Stomach (tissue), 9 donors: ENCODE measurements around the gene PTPN4. TPM values are rescaled to one million over a fixed set of nuclear protein-coding genes. Genes with fewer than 3 reads are reported as not detected.

Source experiments
- DNase-seq, 2 donors: peaks; one replicate each; pipeline versions ENCODE4 v3.0.0 to v3.0.0-alpha.2; 2013 to 2019
- H3K27ac ChIP-seq, 5 donors: fragments of 200-600 bp in 4 of 5; sonication (generic) in 4 of 5; one replicate each; pipeline ENCODE4 v1.5.1; 2013 to 2019; ENCODE audit warnings: mild to moderate bottlenecking in 1 of 5, moderate library complexity in 1 of 5
- H3K27me3 ChIP-seq, 3 donors: fragments of 200-600 bp; sonication (generic); one replicate each; pipeline ENCODE4 v1.5.1; 2017 to 2019; ENCODE audit warnings: mixed run types in 1 of 3
- H3K36me3 ChIP-seq, 4 donors: fragments of 200-600 bp; sonication (generic); 1 replicate in 3 of 4; 2 replicates in 1 of 4; pipeline ENCODE4 v1.5.1; 2016 to 2019
- H3K4me1 ChIP-seq, 4 donors: fragments of 200-600 bp; sonication (generic); one replicate each; pipeline ENCODE4 v1.5.1; 2016 to 2019
- H3K4me3 ChIP-seq, 4 donors: fragments of 200-600 bp; sonication (generic) in 3 of 4; one replicate each; pipeline ENCODE4 v1.5.1; 2016 to 2019; ENCODE audit warnings: mild to moderate bottlenecking in 1 of 4
- H3K9me3 ChIP-seq, 4 donors: fragments of 200-600 bp; sonication (generic); one replicate each; pipeline ENCODE4 v1.5.1; 2016 to 2019
- EP300 ChIP-seq: sonication (generic); formaldehyde crosslinking; IDR thresholded peaks from one replicate; pipeline ENCODE4 v1.6.1; 2017; ENCODE audit warnings: antibody characterized with exemption
- POLR2A ChIP-seq, 4 donors: fragments of 450-650 bp; IDR thresholded peaks; one replicate each; pipeline ENCODE4 v1.6.1; 2016; ENCODE audit warnings: antibody characterized with exemption in 4 of 4, control low read depth in 2 of 4, mild to moderate bottlenecking in 1 of 4, moderate library complexity in 1 of 4
- POLR2AphosphoS5 ChIP-seq, 3 donors: sonication (generic); formaldehyde crosslinking; IDR thresholded peaks; one replicate each; pipeline ENCODE4 v1.6.1; 2016; ENCODE audit warnings: antibody characterized with exemption in 3 of 3
- WGBS, 5 donors: extraction: QIAGEN DNeasy Blood & Tissue Kit in 3 of 5; methylation state at CpG; one replicate each; pipeline versions ENCODE4 v1.1.5 to v1.1.7; 2013 to 2018; 5-methylcytosine and 5-hydroxymethylcytosine counted together
- intact Hi-C: fragments of 100-400 bp; cut with DNase I; formaldehyde crosslinking; loops from one replicate; pipeline ENCODE4 v1.15.1; 2023; ENCODE audit warnings: low total_unique reads
- polyA plus RNA-seq, 3 donors: library from polyadenylated mRNA; stranded (reverse); fragments of 200-250 nt; gene quantifications; one replicate each; pipeline ENCODE4 v1.2.3, GENCODE V29; 2013
- total RNA-seq, 5 donors: library from RNA; depleted of rRNA; stranded (reverse); fragments of >200 nt; gene quantifications; one replicate each; pipeline versions ENCODE4 v1.1.0 to v1.2.3, GENCODE V29; 2014 to 2016
- TF ChIP-seq, protein P1 (sequence below), 7 experiments: fragments of 450-650 bp in 4 of 7; fragments of 200-600 bp in 3 of 7; sonication (generic) in 3 of 7; IDR thresholded peaks; one replicate each; pipeline ENCODE4 v1.5.1; 2016 to 2019; ENCODE audit warnings: antibody characterized with exemption in 7 of 7, control low read depth in 2 of 7, mild to moderate bottlenecking in 1 of 7
- donor health status: healthy with polysubstance abuse.
- donor health status: Bipolar disorder and iron deficiency.
- donor health status: healthy.

PTPN4 gene
- total and polyA plus RNA-seq, 8 donors = 2.9 to 450 (median 18.8) TPM

DNA sequence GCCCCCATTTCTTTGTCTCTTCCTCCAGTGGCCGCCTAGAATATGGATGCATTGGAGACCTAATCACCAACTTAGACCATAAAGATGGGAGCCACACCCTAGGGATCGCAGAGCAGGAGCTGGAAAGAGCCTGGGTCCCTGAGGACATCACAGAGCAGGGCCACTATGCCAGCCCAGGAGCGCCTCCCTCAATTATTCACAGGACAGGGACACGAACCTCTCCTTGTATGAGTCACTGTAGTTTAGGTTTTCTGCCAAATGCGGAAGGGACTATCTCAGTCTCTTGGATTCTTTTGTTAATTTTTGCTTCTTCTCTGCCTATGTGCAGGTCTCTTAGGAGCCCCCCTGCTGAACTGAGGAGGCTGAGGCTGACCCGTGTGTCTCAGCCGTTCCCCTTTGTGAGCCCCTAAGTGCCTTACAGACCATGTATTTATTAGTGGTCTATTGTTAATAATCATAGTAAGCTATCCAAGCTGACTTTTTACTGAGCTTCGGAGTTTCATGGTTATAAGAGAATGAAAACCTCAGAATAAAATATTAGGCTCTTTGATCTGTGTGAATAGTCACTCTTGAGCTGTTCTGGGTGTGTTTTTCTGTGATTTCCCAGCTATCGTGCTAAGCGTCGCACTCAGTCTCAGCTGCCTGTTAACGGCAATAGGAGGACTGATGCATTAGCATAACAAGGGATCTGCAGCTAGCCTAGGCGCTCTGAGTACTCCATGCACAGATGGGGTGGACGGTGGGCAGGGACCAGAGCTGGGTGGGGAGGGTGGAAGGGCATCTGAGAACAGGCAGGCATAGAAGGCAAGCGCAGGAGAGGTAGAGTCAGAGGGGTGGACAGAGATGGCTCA, 12.7 kb upstream of the PTPN4 start:
- no peak overlapping the region for H3K27ac ChIP-seq
- H3K4me3 ChIP-seq = no peak overlapping the region
- peaks cover 0 to 9% (median 2%) of the 10 kb centered on the region in 4 donors for H3K4me1 ChIP-seq
- DNase-seq = no peak
- no peaks in the 10 kb centered on the region for H3K9me3 ChIP-seq
- no peaks in the 10 kb centered on the region for H3K27me3 ChIP-seq
- intact Hi-C loops = no loop called here
- TF ChIP-seq POLR2A (IDR thresholded peaks at IDR 0.05) (no peak), POLR2AphosphoS5 (IDR thresholded peaks at IDR 0.05) (no peak), EP300 (no peak)
- TF ChIP-seq, protein P1, sequence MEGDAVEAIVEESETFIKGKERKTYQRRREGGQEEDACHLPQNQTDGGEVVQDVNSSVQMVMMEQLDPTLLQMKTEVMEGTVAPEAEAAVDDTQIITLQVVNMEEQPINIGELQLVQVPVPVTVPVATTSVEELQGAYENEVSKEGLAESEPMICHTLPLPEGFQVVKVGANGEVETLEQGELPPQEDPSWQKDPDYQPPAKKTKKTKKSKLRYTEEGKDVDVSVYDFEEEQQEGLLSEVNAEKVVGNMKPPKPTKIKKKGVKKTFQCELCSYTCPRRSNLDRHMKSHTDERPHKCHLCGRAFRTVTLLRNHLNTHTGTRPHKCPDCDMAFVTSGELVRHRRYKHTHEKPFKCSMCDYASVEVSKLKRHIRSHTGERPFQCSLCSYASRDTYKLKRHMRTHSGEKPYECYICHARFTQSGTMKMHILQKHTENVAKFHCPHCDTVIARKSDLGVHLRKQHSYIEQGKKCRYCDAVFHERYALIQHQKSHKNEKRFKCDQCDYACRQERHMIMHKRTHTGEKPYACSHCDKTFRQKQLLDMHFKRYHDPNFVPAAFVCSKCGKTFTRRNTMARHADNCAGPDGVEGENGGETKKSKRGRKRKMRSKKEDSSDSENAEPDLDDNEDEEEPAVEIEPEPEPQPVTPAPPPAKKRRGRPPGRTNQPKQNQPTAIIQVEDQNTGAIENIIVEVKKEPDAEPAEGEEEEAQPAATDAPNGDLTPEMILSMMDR (IDR thresholded peaks at IDR 0.05) = no peak
- 77 to 80% (median 78%) methylated on average over 14 to 15 of the region's 15 CpGs for WGBS, 5 donors
- H3K36me3 ChIP-seq = no peaks in the 10 kb centered on the region

DNA sequence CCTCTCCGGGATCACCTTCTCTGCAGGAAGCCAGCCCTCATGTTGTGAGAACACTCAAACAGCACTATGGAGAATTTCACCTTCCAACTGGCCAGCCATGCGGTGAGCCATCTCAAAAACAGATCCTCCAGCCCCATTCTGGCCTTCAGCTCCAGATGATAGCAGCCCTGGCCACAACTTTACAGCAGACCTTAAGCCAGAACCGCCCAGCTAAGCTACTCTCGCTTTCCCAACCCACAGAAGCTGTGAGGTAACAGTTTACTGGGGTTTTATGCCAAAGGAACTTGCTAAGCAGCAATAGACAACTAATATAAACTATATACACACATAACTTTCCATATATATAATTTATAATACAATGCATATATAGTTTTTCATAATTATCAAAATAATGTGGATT, 11.6 kb upstream of the PTPN4 start:
- intact Hi-C loops = no loop called here
- Histone ChIP-seq H3K27me3 (no peaks in the 10 kb centered on the region), H3K36me3 (no peaks in the 10 kb centered on the region), H3K9me3 (no peaks in the 10 kb centered on the region), H3K4me1 (peaks cover 0 to 9% (median 2%) of the 10 kb centered on the region in 4 donors), H3K27ac (no peak overlapping the region), H3K4me3 (no peak overlapping the region)
- TF ChIP-seq POLR2A (IDR thresholded peaks at IDR 0.05) = no peak
- TF ChIP-seq EP300 = no peak
- TF ChIP-seq POLR2AphosphoS5 (IDR thresholded peaks at IDR 0.05) = no peak
- TF ChIP-seq, protein P1 (IDR thresholded peaks at IDR 0.05) = no peak
- no peak for DNase-seq
- WGBS, 5 donors = 82 to 95% (median 92%) methylated on average over 4 of the region's 4 CpGs

DNA sequence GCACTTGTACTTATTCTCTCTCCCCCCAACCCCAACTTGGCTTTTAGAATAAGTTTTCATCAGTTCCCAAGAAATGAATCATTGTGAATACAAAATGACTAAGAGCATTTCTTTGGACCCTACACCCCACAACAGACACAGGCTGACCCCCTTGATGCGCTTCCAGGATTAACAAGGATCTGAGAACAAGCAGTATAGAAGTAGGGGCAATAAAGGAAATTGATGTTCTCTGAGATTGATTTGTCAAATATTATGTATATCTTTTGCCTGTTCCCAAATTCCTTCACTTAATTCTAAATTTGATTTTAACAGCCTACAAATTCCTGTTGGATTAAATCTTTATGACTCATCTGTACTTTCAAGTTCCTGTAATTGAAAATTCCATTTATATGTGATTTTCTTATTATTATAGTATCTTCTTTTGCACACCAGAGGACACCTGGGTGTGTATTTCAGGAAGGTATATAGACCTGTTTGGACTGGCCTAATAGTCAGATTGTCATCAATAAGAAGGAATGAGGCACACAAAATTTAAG, 10.2 kb upstream of the PTPN4 start:
- no peaks in the 10 kb centered on the region for H3K9me3 ChIP-seq
- H3K27me3 ChIP-seq = no peaks in the 10 kb centered on the region
- no peak for DNase-seq
- WGBS, 5 donors = 86 to 98% (median 89%) methylated on average over 1 of the region's 1 CpG
- no peak overlapping the region for H3K27ac ChIP-seq
- TF ChIP-seq, protein P1 (IDR thresholded peaks at IDR 0.05) = no peak
- TF ChIP-seq POLR2A (IDR thresholded peaks at IDR 0.05) (no peak), POLR2AphosphoS5 (IDR thresholded peaks at IDR 0.05) (no peak), EP300 (no peak)
- intact Hi-C loops = loop anchor here (10.0 kb wide), 1 partner anchor 75 kb away; no protein-coding TSS in a partner anchor
- no peaks in the 10 kb centered on the region for H3K36me3 ChIP-seq
- H3K4me1 ChIP-seq = peaks cover 0 to 9% (median 5%) of the 10 kb centered on the region in 4 donors
- H3K4me3 ChIP-seq = no peak overlapping the region

DNA sequence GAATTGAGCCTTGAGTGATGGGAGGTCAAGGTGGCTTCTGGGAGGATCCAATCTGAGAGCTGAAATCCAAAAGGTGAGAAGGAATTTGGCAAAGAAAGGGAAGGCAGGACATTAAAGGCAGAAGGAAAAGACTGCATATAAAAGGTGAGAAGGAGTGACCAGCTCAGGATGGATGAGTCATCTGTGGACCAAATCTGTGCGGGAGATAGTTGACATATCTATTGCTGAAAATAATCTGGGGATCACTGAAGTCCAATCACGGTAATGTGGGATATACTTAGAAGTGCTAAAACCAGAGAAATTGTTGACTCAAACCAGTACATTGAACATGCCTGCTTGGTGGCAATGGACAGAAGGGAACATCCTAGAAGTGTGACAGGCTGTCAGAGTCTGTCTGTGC, 8.0 kb upstream of the PTPN4 start:
- H3K4me1 ChIP-seq = peaks cover 0 to 10% (median 3%) of the 10 kb centered on the region in 4 donors
- DNase-seq = no peak
- WGBS, 5 donors = 40 to 71% (median 55%) methylated on average over 2 of the region's 2 CpGs
- no peak overlapping the region for H3K4me3 ChIP-seq
- intact Hi-C loops = loop anchor here (10.0 kb wide), 1 partner anchor 73 kb away; no protein-coding TSS in a partner anchor
- no peaks in the 10 kb centered on the region for H3K9me3 ChIP-seq
- TF ChIP-seq EP300 (no peak), POLR2A (IDR thresholded peaks at IDR 0.05) (no peak), POLR2AphosphoS5 (IDR thresholded peaks at IDR 0.05) (no peak)
- TF ChIP-seq, protein P1 (IDR thresholded peaks at IDR 0.05) = no peak
- no peaks in the 10 kb centered on the region for H3K36me3 ChIP-seq
- no peak overlapping the region for H3K27ac ChIP-seq
- H3K27me3 ChIP-seq = no peaks in the 10 kb centered on the region
